Measurements from ENCODE around the gene CGB7. TPM values are rescaled to one million over a fixed set of nuclear protein-coding genes. Genes with fewer than 3 reads are reported as not detected.

Gene CGB7
- total RNA-seq, 1 experiment from 2014 or later, result 0.72 TPM

- no peak for DNase-seq (ENCODE audit: low read depth)
These were observed 41.3 kb downstream of the CGB7 start for GRCh38 chr19:49016067-49016839.

- no peak for DNase-seq (ENCODE audit: low read depth)
These were observed 42.7 kb downstream of the CGB7 start for GRCh38 chr19:49014870-49015255.

DNA sequence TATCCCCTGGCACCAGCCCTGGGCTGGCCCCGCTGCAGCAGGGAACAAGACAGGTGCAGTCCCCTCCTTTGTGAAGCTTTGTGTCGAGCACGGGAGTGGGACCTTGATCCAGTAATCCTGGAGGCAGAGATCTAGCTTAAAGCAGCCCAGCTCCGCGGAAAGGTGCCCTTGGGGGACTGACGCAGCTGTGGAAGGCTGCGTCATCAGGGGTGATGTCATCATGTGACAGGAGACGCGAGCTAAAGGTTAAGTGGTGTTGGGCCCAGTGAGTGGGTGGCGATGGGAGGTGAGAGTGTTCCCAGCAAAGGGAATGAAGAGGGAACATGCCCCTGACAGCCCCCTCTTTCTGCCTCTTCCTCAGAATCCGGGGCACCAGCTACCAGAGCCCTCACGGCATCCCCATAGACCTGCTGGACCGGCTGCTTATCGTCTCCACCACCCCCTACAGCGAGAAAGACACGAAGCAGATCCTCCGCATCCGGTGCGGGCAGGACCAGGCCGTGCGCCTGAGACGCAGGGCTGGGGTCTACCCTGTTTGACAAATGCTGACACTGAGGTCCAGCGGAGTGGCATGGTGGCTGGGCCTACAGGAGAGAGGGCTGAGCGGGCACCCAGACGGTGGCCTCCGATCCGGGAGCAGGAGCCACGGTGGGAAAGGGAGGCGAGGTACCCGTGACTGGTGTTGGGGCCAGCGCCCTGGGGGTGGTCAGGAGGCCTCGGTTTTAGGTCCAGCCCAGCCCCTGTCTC lies 43.3 kb downstream of the CGB7 start:
- DNase-seq (ENCODE audit: low read depth), result peak; percentile 23

GRCh38 chr19:49011194-49011593 lies 46.4 kb downstream of the CGB7 start:
- no peak for DNase-seq (ENCODE audit: low read depth)

DNA sequence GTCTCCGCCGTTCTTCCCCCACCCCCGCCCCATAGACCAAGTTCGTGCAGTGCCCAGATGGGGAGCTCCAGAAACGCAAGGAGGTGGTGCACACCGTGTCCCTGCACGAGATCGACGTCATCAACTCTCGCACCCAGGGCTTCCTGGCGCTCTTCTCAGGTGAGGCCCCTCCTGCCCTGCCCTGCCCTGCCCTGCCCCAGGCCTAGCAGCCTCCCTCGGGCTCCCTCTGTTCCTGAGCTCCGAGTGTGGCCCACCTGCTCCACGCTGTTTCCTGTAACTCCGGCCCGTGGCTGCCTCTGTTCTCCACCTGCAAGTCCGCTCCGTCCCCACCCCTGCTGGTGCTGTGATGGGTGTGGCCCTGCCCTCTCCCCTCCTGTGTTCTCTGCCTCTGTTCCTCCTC lies 47.1 kb downstream of the CGB7 start:
- DNase-seq (ENCODE audit: low read depth), result no peak

DNA sequence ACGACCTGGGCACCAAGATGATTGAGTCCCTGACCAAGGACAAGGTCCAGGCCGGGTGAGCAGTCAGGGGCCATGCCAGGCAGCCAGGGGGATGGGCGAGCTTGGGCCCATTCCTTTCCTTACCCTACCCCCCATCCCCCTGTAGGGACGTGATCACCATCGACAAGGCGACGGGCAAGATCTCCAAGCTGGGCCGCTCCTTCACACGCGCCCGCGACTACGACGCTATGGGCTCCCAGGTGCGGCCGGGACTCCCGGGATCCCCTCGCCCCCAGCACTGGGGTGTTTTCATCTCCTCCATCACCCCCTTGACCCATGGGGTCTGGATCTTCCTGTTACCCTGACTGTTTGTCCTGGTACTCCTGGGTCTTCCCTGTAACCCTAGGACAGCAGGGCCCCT lies 47.7 kb downstream of the CGB7 start:
- no peak for DNase-seq (ENCODE audit: low read depth)

DNA sequence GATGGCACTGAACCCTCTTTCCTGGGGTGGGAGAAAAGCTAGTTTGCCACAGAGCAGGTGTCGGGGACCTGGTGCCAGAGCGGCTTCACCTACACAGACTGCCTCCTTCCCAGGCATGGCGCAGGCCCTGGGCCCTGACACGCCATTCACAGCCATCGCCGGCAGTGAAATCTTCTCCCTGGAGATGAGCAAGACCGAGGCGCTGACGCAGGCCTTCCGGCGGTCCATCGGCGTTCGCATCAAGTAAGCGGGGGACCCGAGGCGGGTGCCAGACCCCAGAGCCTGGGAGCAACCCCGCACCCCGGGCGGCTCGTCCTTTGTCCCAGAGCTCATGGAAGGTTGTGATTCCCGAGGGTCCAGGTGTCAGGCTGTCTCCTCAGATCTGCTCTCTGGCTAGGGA lies 50.6 kb downstream of the CGB7 start:
- DNase-seq (ENCODE audit: low read depth), result no peak

GRCh38 chr19:49004964-49005614 lies 52.5 kb downstream of the CGB7 start:
- DNase-seq (ENCODE audit: low read depth), result no peak

Other genes starting within 250 kb of the CGB7 start
- gene BCAT2, start 246.7 kb downstream of the CGB7 start, total RNA-seq (2014; rRNA removed; shearing (Covaris generic)), result 61.9 and 63.8 TPM in 2 replicates
- 0.84 and 3.0 TPM in 2 replicates for gene HSD17B14, start 221.3 kb downstream of the CGB7 start, total RNA-seq (2014; rRNA removed; shearing (Covaris generic))
- gene PLEKHA4, start 189.1 kb downstream of the CGB7 start, total RNA-seq (2014; rRNA removed; shearing (Covaris generic)), result 1.8 and 4.4 TPM in 2 replicates
- gene PPP1R15A, start 185.3 kb downstream of the CGB7 start, total RNA-seq (2014; rRNA removed; shearing (Covaris generic)), result 25.7 and 27.3 TPM in 2 replicates
- not detected in 2 replicates for gene TULP2, start 159.0 kb downstream of the CGB7 start, total RNA-seq (2014; rRNA removed; shearing (Covaris generic))
- gene NUCB1, start 157.4 kb downstream of the CGB7 start, total RNA-seq (2014; rRNA removed; shearing (Covaris generic)), result 203 and 249 TPM in 2 replicates
- gene DHDH, start 124.0 kb downstream of the CGB7 start, total RNA-seq (2014; rRNA removed; shearing (Covaris generic)), result not detected in 2 replicates
- 66.6 and 98.1 TPM in 2 replicates for gene BAX, start 102.9 kb downstream of the CGB7 start, total RNA-seq (2014; rRNA removed; shearing (Covaris generic))
- gene FTL, start 92.4 kb downstream of the CGB7 start, total RNA-seq (2014; rRNA removed; shearing (Covaris generic)), result 4,698 and 4,789 TPM in 2 replicates
- 47.6 and 60.1 TPM in 2 replicates for gene GYS1, start 64.4 kb downstream of the CGB7 start, total RNA-seq (2014; rRNA removed; shearing (Covaris generic))
- gene RUVBL2, start 63.9 kb downstream of the CGB7 start, total RNA-seq (2014; rRNA removed; shearing (Covaris generic)), result 384 and 389 TPM in 2 replicates
- 0.68 TPM in 1 of 2 replicates, not detected in the other for gene LHB, start 40.7 kb downstream of the CGB7 start, total RNA-seq (2014; rRNA removed; shearing (Covaris generic))
- not detected in 2 replicates for gene CGB3, start 33.4 kb downstream of the CGB7 start, total RNA-seq (2014; rRNA removed; shearing (Covaris generic))
- gene CGB2, start 25.9 kb downstream of the CGB7 start, total RNA-seq (2014; rRNA removed; shearing (Covaris generic)), result not detected in 2 replicates
- gene CGB1, start 20.9 kb downstream of the CGB7 start, total RNA-seq (2014; rRNA removed; shearing (Covaris generic)), result not detected in 2 replicates
- gene CGB5, start 13.9 kb downstream of the CGB7 start, total RNA-seq (2014; rRNA removed; shearing (Covaris generic)), result not detected in 2 replicates
- not detected in 2 replicates for gene CGB8, start 8.6 kb downstream of the CGB7 start, total RNA-seq (2014; rRNA removed; shearing (Covaris generic))
- gene NTF4, start 7.1 kb upstream of the CGB7 start, total RNA-seq (2014; rRNA removed; shearing (Covaris generic)), result not detected in 2 replicates
- gene KCNA7, start 14.9 kb upstream of the CGB7 start, total RNA-seq (2014; rRNA removed; shearing (Covaris generic)), result not detected in 2 replicates
- gene SNRNP70, start 27.7 kb upstream of the CGB7 start, total RNA-seq (2014; rRNA removed; shearing (Covaris generic)), result 111 and 119 TPM in 2 replicates
- 6.0 and 14.6 TPM in 2 replicates for gene LIN7B, start 56.6 kb upstream of the CGB7 start, total RNA-seq (2014; rRNA removed; shearing (Covaris generic))
- gene C19orf73, start 61.4 kb upstream of the CGB7 start, total RNA-seq (2014; rRNA removed; shearing (Covaris generic)), result 4.4 and 5.3 TPM in 2 replicates
- 8.3 and 10.4 TPM in 2 replicates for gene PPFIA3, start 61.8 kb upstream of the CGB7 start, total RNA-seq (2014; rRNA removed; shearing (Covaris generic))
- under 0.01 TPM in 1 of 2 replicates, not detected in the other for gene HRC, start 97.6 kb upstream of the CGB7 start, total RNA-seq (2014; rRNA removed; shearing (Covaris generic))
- 8.3 and 9.7 TPM in 2 replicates for gene TRPM4, start 100.0 kb upstream of the CGB7 start, total RNA-seq (2014; rRNA removed; shearing (Covaris generic))

Measured in RPMI7951 (cell line).